Left lobe of liver (tissue), 2 donors: ENCODE results near the gene TMEM95. TPM values are rescaled to one million over a fixed set of nuclear protein-coding genes. Genes with fewer than 3 reads are reported as not detected.
"Not testable (repeated sequence)": the region's sequence is repeated elsewhere in the genome, so short reads cannot be mapped to it uniquely, and the experiment has no call there.

ENCODE experiments used
- ATAC-seq: fragments of 200-7000 bp; cut with Tn5 transposase; one replicate; pipeline ENCODE4 v1.9.1; 2020; ENCODE audit warnings: mild to moderate bottlenecking, moderate library complexity
- DNase-seq: peaks from one replicate; pipeline ENCODE4 v3.0.0-alpha.2; 2020; ENCODE audit warnings: low spot score
- total RNA-seq: library from RNA; stranded (reverse); gene quantifications from one replicate; pipeline ENCODE4 v1.2.1, GENCODE V29; 2021
- donor health status: DM: no; HTN: no; CAD: no; lungs with moderate emphysema.
- donor health status: DM: no; HTN: yes; CAD: no.

Gene TMEM95
- total RNA-seq, 1 donor from 2014 or later, result not detected

DNA sequence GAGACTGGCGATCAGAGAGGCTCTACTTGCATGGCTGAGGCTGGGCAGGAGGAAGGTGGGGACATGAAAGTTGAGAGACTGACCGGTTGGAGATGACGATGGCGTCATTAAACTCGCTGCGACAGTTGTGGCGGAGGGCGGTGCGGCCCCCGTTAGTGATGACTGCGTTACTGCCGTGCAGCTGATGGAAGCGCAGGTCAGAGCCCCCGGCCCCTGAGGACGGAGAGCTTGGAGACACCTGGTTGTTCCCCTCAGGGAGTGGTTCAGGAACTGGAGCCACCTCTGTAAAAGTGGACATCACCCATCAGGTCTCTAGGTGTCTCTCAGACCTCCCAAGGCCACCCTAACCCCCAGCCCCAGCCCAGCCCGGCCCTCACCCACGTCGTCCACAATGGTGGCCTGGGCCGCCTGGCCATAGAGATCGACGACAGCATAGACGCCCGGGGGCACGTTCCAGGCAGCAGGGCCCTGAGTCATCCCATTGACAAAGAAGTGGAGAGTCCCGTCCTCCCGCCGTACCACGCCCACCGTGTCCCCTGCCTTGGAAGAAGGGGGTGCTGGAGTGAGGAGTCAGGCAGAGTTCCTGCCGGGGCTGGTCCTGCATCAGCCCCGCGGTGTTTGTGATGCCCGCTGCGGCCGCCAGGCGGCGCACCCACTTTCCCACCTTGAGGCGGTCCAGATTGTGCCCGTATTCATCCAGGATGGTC, 31.1 kb upstream of the TMEM95 start:
- DNase-seq (no peak), ATAC-seq (peak; percentile 18)

- ATAC-seq (no peak), DNase-seq (no peak)
Observed at GRCh38 chr17:7324438-7324779, 30.5 kb upstream of the TMEM95 start.

DNA sequence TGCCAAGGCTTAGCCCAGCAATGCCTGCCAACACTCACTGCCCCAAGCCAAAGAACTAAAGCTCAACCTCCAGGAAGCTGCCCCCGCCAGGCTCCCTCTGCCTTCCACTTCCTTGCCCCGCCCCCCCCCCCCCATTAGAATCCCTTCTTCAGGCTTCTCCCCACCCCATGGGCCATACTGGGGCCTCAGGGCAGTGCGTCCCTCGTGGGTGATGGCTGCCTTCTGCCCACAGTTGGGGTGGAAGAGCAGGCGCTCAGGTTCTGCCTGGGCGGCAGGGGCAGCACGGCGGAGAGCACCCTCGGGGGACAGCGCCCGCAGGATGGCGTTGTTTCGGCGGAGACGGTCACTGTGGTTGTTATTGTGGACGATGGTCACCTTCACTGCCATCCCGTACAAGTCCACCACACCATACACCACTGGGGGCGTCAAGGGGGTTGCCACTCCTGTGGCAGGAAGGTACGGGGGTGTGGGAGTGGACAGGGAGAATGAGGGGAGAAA, 29.9 kb upstream of the TMEM95 start:
- no peak for ATAC-seq

DNA sequence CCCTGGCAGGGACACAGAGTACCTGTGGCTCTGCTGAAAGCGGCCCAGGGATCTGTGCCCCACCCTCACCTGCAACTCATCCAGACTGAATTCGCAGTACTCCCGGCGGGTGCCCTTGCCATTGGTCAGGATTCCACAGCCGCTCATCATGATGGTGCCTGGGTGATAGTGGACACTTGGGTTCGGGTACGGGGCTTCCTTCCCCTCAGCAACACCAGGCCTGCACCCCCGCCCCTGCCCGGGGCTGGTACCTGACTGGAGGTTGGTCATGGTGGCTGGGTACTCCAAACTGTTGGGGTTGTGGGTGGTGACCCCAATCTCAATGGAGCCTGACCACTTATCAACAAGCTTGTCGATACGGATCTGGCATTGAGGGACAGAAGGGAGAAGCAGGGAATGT, 28.8 kb upstream of the TMEM95 start:
- ATAC-seq, result no peak
- no peak for DNase-seq

More for the DNA sequence above, 29.9 kb upstream of the TMEM95 start:
- DNase-seq, result no peak

DNA sequence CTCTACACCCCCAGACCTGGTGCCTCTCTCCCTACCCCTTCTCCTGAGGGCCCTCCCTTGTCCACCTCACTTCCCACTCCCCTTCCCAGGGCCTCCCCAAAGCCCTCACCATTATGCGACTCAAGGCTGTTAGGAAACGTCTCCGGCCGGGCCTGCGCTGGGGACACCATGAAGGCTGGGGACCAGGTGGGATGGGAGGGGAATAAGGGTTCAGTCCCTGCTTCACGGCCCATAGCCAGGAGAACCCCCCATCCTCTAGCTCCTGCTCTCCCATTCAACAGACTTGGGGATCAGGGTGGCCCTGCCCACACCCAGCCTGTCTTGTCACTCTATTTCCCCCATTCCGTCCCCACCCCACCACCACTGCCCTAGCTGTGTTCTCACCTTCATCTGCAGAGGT, 27.9 kb upstream of the TMEM95 start:
- DNase-seq (no peak), ATAC-seq (no peak)

- ATAC-seq, result no peak
- no peak for DNase-seq
Observed at GRCh38 chr17:7327501-7327900, 27.5 kb upstream of the TMEM95 start.

GRCh38 chr17:7328009-7328408, 26.9 kb upstream of the TMEM95 start:
- DNase-seq, result no peak
- ATAC-seq, result no peak

- ATAC-seq, result peak; percentile 27
- no peak for DNase-seq
Observed at GRCh38 chr17:7328840-7329373, 26.0 kb upstream of the TMEM95 start, which contains the start of gene NEURL4. Gene NEURL4, minus strand, starts transcription at chr17:7329335. Its CDS starts 23 bp downstream, at chr17:7329312.

GRCh38 chr17:7329374-7329996, 25.5 kb upstream of the TMEM95 start:
- ATAC-seq (peak; percentile 88), DNase-seq (peak; percentile 98)

GRCh38 chr17:7329997-7330637, 24.8 kb upstream of the TMEM95 start:
- peak; percentile 60 for ATAC-seq

DNA sequence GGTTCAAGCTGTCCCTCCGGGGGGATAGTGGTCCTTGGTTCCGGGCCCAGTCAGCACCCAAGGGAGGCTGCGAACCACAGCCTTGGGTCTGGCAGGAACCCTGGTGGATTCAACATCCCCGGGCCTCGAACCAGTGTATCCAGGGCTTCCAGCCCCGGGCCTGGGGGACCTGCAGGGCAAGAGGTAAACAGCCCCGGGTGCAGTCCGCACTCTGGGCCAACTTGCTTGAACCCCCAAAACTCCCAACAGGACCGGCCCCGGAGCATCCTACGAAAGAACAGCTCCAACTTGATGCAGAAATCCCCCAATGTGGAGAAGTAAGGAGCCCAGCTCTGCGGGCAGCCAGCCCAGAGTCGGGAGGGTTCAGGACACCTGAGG, 24.3 kb upstream of the TMEM95 start:
- ATAC-seq, result no peak
- no peak for DNase-seq

More at GRCh38 chr17:7329997-7330637, 24.8 kb upstream of the TMEM95 start:
- DNase-seq, result peak; percentile 75

GRCh38 chr17:7332111-7332510, 22.8 kb upstream of the TMEM95 start:
- ATAC-seq (no peak), DNase-seq (no peak)

- not testable (repeated sequence) for ATAC-seq
Observed at GRCh38 chr17:7332600-7333069, 22.3 kb upstream of the TMEM95 start.

DNA sequence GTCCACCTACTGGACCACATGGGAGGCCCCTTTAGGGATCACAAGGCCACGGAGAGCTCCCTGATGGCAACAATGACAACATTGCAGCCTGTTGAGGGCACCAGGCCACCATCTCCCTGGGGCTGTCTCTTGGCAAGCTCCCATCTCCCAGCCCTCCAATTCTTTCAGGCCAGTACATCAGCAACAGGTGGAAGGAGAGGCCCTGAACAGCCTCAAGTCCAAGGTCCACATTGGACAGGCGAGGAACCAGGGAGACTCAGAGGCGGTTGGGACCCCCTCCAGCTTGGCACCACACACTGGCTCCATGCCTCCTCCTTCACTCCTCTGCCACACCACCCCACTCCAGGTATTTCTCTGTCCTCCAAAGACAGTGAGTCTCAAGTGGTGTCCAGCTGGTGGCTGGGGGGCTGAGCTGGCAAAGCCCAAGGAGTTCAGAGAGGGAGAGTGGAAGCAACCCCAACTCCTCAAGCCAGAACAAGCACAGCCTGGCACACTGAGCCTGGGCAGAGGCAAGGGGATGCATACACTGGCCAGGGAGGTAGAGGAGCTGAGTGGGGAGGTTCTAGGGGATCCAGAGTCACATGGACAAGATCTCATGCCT, 19.9 kb upstream of the TMEM95 start:
- DNase-seq (no peak), ATAC-seq (no peak)

More at GRCh38 chr17:7332600-7333069, 22.3 kb upstream of the TMEM95 start:
- not testable (repeated sequence) for DNase-seq

DNA sequence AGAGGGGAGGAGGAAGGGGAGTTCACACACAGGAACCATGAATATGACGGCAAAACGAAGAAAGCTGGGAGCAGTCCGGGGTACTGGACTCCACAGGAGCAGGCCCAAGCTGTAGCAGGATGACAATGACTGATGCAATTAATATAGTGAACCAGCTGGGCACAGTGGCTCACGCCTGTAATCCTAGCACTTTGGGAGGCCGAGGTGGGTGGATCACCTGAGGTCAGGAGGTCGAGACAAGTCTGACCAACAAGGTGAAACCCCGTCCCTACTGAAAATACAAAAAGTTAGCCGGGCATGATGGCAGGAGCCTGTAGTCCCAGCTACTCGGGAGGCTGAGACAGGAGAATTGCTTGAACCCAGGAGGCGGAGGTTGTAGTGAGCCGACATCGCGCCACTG, 19.2 kb upstream of the TMEM95 start:
- ATAC-seq, DNase-seq: not testable (repeated sequence)

GRCh38 chr17:7336240-7337175, 18.4 kb upstream of the TMEM95 start, which contains the start of gene ACAP1:
Gene ACAP1, plus strand, starts transcription at chr17:7336529. Its CDS starts 206 bp downstream, at chr17:7336735.
- peak; percentile 26 for ATAC-seq
- peak; percentile 50 for DNase-seq

DNA sequence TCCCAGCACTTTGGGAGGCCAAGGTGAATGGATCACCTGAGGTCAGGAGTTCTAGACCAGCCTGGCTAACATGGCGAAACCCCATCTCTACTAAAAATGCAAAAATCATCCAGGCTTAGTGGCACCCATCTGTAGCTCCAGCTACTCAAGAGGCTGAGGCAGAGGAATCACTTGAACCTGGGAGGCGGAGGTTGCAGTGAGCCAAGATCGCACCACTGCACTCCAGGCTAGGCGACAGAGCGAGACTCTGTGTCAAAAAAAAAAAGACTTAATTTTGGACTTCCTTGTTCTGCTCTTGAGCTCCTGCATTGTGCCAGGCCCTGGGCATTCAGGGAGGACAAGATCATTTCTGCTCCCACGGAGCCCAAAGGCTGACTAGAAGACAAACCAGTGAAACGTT, 17.4 kb upstream of the TMEM95 start:
- not testable (repeated sequence) for ATAC-seq, DNase-seq

DNA sequence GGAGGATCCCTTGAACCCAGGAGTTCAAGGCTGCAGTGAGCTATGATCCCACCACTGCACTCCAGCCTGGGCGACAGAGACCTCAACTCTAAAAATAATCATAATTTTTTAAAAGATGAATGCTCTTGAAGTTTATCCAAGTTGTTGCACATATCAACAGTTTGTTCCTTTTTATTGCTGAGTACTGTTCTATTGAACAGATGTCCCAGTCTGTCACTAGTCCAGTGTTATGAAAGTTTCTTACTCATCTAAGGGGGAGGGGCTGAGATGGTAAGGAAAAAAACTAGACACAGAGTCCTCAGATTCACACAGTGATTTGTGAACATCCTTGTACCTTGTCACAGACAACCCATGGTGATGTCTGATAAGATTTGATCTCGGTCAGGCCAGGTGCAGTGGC, 14.8 kb upstream of the TMEM95 start:
- ATAC-seq (no peak), DNase-seq (no peak)

GRCh38 chr17:7341842-7342241, 13.1 kb upstream of the TMEM95 start:
- ATAC-seq (no peak), DNase-seq (no peak)

GRCh38 chr17:7343250-7343649, 11.7 kb upstream of the TMEM95 start:
- DNase-seq, result no peak
- no peak for ATAC-seq
